GM21825 (cell line): ENCODE results near the gene DLGAP1.

Experiments
- ATAC-seq: cut with Tn5 transposase; IDR thresholded peaks from one replicate; pipeline ENCODE4 v1.9.1; 2021; ENCODE audit warnings: mild to moderate bottlenecking, moderate library complexity; ENCODE audit not compliant: unreplicated experiment

Gene DLGAP1

GRCh38 chr18:3449512-3450011 lies 1005.5 kb downstream of the DLGAP1 start:
- peak; percentile 2 for ATAC-seq

- ATAC-seq, result peak; percentile 43
Observed at GRCh38 chr18:3448838-3449511, 1006.1 kb downstream of the DLGAP1 start.

- peak; percentile 57 for ATAC-seq
Observed at GRCh38 chr18:3447895-3448837, 1006.9 kb downstream of the DLGAP1 start.

- no peak for ATAC-seq
Observed at GRCh38 chr18:3447068-3447894, 1007.8 kb downstream of the DLGAP1 start.
